Kidney tubule cell (primary cell): ENCODE results near the gene GPBP1.

Experiments used
- DNase-seq: peaks from one replicate; pipeline ENCODE4 v3.0.0-alpha.2; 2018; ENCODE audit warnings: low spot score

GPBP1 gene

GRCh38 chr5:57209316-57210040, 35.6 kb downstream of the GPBP1 start:
- DNase-seq: peak; percentile 39

GRCh38 chr5:57210633-57211032, 36.8 kb downstream of the GPBP1 start:
- no peak for DNase-seq

GRCh38 chr5:57211039-57211438, 37.2 kb downstream of the GPBP1 start:
- DNase-seq: no peak

- peak; percentile 25 for DNase-seq
Observed at GRCh38 chr5:57215629-57216195, 41.9 kb downstream of the GPBP1 start.

GRCh38 chr5:57216714-57217113, 42.9 kb downstream of the GPBP1 start:
- DNase-seq: no peak

GRCh38 chr5:57219386-57219785, 45.5 kb downstream of the GPBP1 start:
- DNase-seq: no peak

GRCh38 chr5:57221049-57221568, 47.2 kb downstream of the GPBP1 start:
- DNase-seq: peak; percentile 64

GRCh38 chr5:57225553-57225952, 51.7 kb downstream of the GPBP1 start:
- DNase-seq: no peak

GRCh38 chr5:57229313-57229712, 55.5 kb downstream of the GPBP1 start:
- no peak for DNase-seq

GRCh38 chr5:57231607-57232006, 57.7 kb downstream of the GPBP1 start:
- no peak for DNase-seq

- DNase-seq: peak; percentile 47
Observed at GRCh38 chr5:57232293-57233033, 58.6 kb downstream of the GPBP1 start.

GRCh38 chr5:57243286-57244137, 69.7 kb downstream of the GPBP1 start:
- DNase-seq: no peak

- no peak for DNase-seq
Observed at GRCh38 chr5:57244331-57244730, 70.5 kb downstream of the GPBP1 start.

- DNase-seq: no peak
Observed at GRCh38 chr5:57246426-57246825, 72.6 kb downstream of the GPBP1 start.

GRCh38 chr5:57247765-57248164, 73.9 kb downstream of the GPBP1 start:
- no peak for DNase-seq

- DNase-seq: no peak
Observed at GRCh38 chr5:57249265-57249874, 75.5 kb downstream of the GPBP1 start.

GRCh38 chr5:57258052-57258451, 84.2 kb downstream of the GPBP1 start:
- DNase-seq: no peak

GRCh38 chr5:57258943-57259342, 85.1 kb downstream of the GPBP1 start:
- DNase-seq: no peak

GRCh38 chr5:57259704-57260103, 85.8 kb downstream of the GPBP1 start:
- DNase-seq: no peak

- no peak for DNase-seq
Observed at GRCh38 chr5:57262541-57262940, 88.7 kb downstream of the GPBP1 start.

- peak; percentile 27 for DNase-seq
Observed at GRCh38 chr5:57267805-57268204, 93.9 kb downstream of the GPBP1 start.

GRCh38 chr5:57276353-57276752, 102.5 kb downstream of the GPBP1 start:
- peak; percentile 7 for DNase-seq
